ENCODE data around the gene BBLN. TPM values are rescaled to one million over a fixed set of nuclear protein-coding genes. Genes with fewer than 3 reads are reported as not detected.

Gene BBLN
- total and polyA plus RNA-seq, 2 of the 4 experiments (the other 2 are of a cell fraction), result 25.1 to 103 TPM

- no TSS peak for BruUV-seq (replicated peaks)
- no CpG with 5 or more reads among the region's 2 CpGs for WGBS, 2 experiments (ENCODE audit: extremely low coverage in 2 of 2, insufficient read length in 1 of 2)
- H2BK15ac ChIP-seq (ENCODE audit: low read depth, low read length), result no peak overlapping the region
- no peak overlapping the region for H2AFZ ChIP-seq (replicated peaks; ENCODE audit: low read length, poor library complexity)
- ChIA-PET CTCF (interaction anchor here (0.6 kb wide), 1 partner anchor 434 kb away, joined by 5 read pairs; no protein-coding TSS in a partner anchor), POLR2A (ENCODE audit: unreplicated experiment) (no interaction called here)
- no peak overlapping the region for H3K4me2 ChIP-seq (ENCODE audit: low read depth, low read length)
- H2AK9ac ChIP-seq (replicated peaks; ENCODE audit: low read depth, low read length, poor library complexity), result peak overlapping the region; percentile 5
- TF ChIP-seq CEBPB (IDR thresholded peaks at IDR 0.05; ENCODE audit: low read depth, low read length) (no peak), BHLHE40 (IDR thresholded peaks at IDR 0.05; ENCODE audit: low read depth, low read length) (no peak), RFX5 (IDR thresholded peaks at IDR 0.05; ENCODE audit: low read depth, low read length) (no peak), RCOR1 (IDR thresholded peaks at IDR 0.05; ENCODE audit: insufficient replicate concordance, low read length) (no peak), MAZ (IDR thresholded peaks at IDR 0.05; ENCODE audit: borderline replicate concordance, low read depth, low read length) (no peak), CHD1 (IDR thresholded peaks at IDR 0.05; ENCODE audit: low read depth, low read length) (no peak), ELK1 (IDR thresholded peaks at IDR 0.05; ENCODE audit: borderline replicate concordance, low read depth, low read length) (no peak), NFE2L2 (IDR thresholded peaks at IDR 0.05; ENCODE audit: low read depth, low read length) (no peak), POLR2A (IDR thresholded peaks at IDR 0.05; ENCODE audit: low read depth, low read length) (no peak), MAFK (IDR thresholded peaks at IDR 0.05; ENCODE audit: low read depth, low read length) (no peak), USF2 (IDR thresholded peaks at IDR 0.05; ENCODE audit: low read depth, low read length) (no peak), SMC3 (IDR thresholded peaks at IDR 0.05; ENCODE audit: low read depth, low read length) (no peak), CTCF (conservative IDR thresholded peaks at IDR 0.05; ENCODE audit: low read depth, low read length) (no peak), MXI1 (IDR thresholded peaks at IDR 0.05; ENCODE audit: borderline replicate concordance, low read depth, low read length) (no peak), RAD21 (IDR thresholded peaks at IDR 0.05; ENCODE audit: low read length) (no peak), FOS (IDR thresholded peaks at IDR 0.05; ENCODE audit: low read depth, low read length) (no peak)
- H3K79me1 ChIP-seq (ENCODE audit: low read depth in 1 of 2, low read length in 2 of 2), result no peaks in the 10 kb centered on the region; a peak in 1 of 4 replicates
- no peaks in the 10 kb centered on the region for H3K27me3 ChIP-seq (ENCODE audit: control insufficient read depth, insufficient read depth, low read length)
- intact Hi-C loops (cut with micrococcal nuclease) (no loop called here), dilution Hi-C loops (cut with HindIII; ENCODE audit: low sequenced_read_pairs, unreplicated experiment) (no loop called here), in situ Hi-C loops (cut with MboI; ENCODE audit: low sequenced_read_pairs) (no loop called here)
- H2BK20ac ChIP-seq (ENCODE audit: low read depth, low read length), result no peak overlapping the region
- peaks cover 13% of the 10 kb centered on the region for H3K9me1 ChIP-seq (ENCODE audit: insufficient read depth, low read length)
- no peak overlapping the region for H3K23ac ChIP-seq (ENCODE audit: low read depth, low read length)
- H3K9ac ChIP-seq (ENCODE audit: low read depth, low read length), result no peak overlapping the region
- H4K91ac ChIP-seq (ENCODE audit: insufficient read depth, low read depth, low read length), result no peak overlapping the region
- no peak overlapping the region for H3K18ac ChIP-seq (ENCODE audit: low read depth, low read length)
- H4K8ac ChIP-seq (ENCODE audit: low read depth in 2 of 2, low read length in 2 of 2), result no peak overlapping the region
- no peak overlapping the region for H3K14ac ChIP-seq (replicated peaks; ENCODE audit: low read depth, low read length)
- H2AK5ac ChIP-seq (ENCODE audit: low read depth, low read length), result no peak overlapping the region
- H2BK5ac ChIP-seq (ENCODE audit: low read depth, low read length, poor library complexity, severe bottlenecking), result no peak overlapping the region
- H3K36me3 ChIP-seq (ENCODE audit: control insufficient read depth, insufficient read depth, low read length), result no peaks in the 10 kb centered on the region
- H4K5ac ChIP-seq (ENCODE audit: low read depth, low read length), result no peak overlapping the region
- DNase-seq (no peak), ATAC-seq (ENCODE audit: low read depth) (no peak)
- H3K27ac ChIP-seq (ENCODE audit: insufficient read depth, low read length), result no peak overlapping the region
- H4K20me1 ChIP-seq (ENCODE audit: insufficient read depth, low read length), result 0 out of 2 replicates have a peak, but pooled peaks cover 4% of the 10 kb centered on the region
- H3K4ac ChIP-seq (ENCODE audit: low read depth, low read length), result no peak overlapping the region
- H3K4me1 ChIP-seq (ENCODE audit: control insufficient read depth, insufficient read depth, low read length), result peaks cover 20% of the 10 kb centered on the region
- H2BK120ac ChIP-seq (ENCODE audit: low read depth, low read length), result no peak overlapping the region
- no peak overlapping the region for H3K56ac ChIP-seq (ENCODE audit: extremely low read depth, insufficient read depth, low read length)
- no peaks in the 10 kb centered on the region for H3K9me3 ChIP-seq (ENCODE audit: control insufficient read depth, insufficient read depth, low read length)
- no peak overlapping the region for H3K4me3 ChIP-seq (ENCODE audit: insufficient read depth, low read depth, low read length)
Measured at GRCh38 chr9:128211981-128212281, 51.9 kb downstream of the BBLN start.
